WTC11 (cell line): ENCODE results near the gene SYT17.

ENCODE experiments used
- CBFB ChIP-seq: sonication (generic); formaldehyde crosslinking; IDR thresholded peaks from 2 replicates; pipeline ENCODE4 v1.8.1; 2022; ENCODE audit warnings: mild to moderate bottlenecking, low read depth, missing genetic modification reagents
- CREB1 ChIP-seq: sonication (generic); formaldehyde crosslinking; IDR thresholded peaks from 2 replicates; pipeline ENCODE4 v1.8.0; 2023; ENCODE audit warnings: mild to moderate bottlenecking, missing genetic modification reagents
- CTCF ChIP-seq: fragments of 200-600 bp; IDR thresholded peaks from 2 replicates; pipeline ENCODE4 v1.8.0; 2022; ENCODE audit warnings: antibody characterized with exemption
- USF2 ChIP-seq: sonication (generic); formaldehyde crosslinking; IDR thresholded peaks from 2 replicates; pipeline ENCODE4 v1.8.1; 2023; ENCODE audit warnings: mild to moderate bottlenecking, missing genetic modification reagents, moderate library complexity

GRCh38 chr16:19242186-19242585, 74.1 kb downstream of the SYT17 start:
- TF ChIP-seq CREB1 (CRISPR knock-in tag) (no peak), CBFB (CRISPR knock-in tag) (no peak), USF2 (CRISPR knock-in tag) (no peak), CTCF (no peak)
